NCI-H748 (cell line): ENCODE results near the gene NCAPG.

ENCODE experiments used
- DNase-seq: peaks from one replicate; lab custom pipeline; 2025; ENCODE audit not compliant: unreplicated experiment; lab: John Stamatoyannopoulos, UW

NCAPG gene

GRCh38 chr4:17810260-17811077, at the start of gene NCAPG, which contains the start of gene DCAF16:
NCAPG (plus strand) TSS chr4:17810979; CDS start chr4:17811078, 99 bp downstream.
DCAF16 (minus strand) TSS chr4:17810757; CDS start chr4:17804141, 6,616 bp downstream.
- DNase-seq = peak; percentile 98

GRCh38 chr4:17761062-17761461, 49.7 kb upstream of the NCAPG start:
- DNase-seq = no peak

- peak; percentile 4 for DNase-seq
These were observed 48.1 kb upstream of the NCAPG start for GRCh38 chr4:17762726-17763125.

DNA sequence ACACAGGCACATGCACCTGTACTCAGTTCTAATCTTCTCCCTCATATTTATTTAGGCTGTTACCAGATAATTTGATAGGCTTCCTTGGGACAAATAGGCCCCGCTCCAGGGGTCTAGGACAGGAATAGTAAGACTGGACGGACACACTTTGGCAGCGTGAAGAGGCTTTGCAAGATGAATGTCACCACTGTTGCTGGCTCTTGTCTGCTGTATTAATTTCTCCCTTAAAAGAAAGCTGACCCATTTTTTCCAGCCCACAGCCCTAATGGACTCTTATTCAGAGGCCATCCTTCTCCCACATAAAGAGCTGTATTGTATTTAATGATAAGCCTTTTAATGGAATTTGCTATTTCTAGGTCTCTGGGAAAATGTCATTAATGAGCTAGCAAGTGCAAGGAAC, 47.4 kb upstream of the NCAPG start:
- DNase-seq = no peak

- DNase-seq = no peak
These were observed 46.8 kb upstream of the NCAPG start for GRCh38 chr4:17763931-17764330.

DNA sequence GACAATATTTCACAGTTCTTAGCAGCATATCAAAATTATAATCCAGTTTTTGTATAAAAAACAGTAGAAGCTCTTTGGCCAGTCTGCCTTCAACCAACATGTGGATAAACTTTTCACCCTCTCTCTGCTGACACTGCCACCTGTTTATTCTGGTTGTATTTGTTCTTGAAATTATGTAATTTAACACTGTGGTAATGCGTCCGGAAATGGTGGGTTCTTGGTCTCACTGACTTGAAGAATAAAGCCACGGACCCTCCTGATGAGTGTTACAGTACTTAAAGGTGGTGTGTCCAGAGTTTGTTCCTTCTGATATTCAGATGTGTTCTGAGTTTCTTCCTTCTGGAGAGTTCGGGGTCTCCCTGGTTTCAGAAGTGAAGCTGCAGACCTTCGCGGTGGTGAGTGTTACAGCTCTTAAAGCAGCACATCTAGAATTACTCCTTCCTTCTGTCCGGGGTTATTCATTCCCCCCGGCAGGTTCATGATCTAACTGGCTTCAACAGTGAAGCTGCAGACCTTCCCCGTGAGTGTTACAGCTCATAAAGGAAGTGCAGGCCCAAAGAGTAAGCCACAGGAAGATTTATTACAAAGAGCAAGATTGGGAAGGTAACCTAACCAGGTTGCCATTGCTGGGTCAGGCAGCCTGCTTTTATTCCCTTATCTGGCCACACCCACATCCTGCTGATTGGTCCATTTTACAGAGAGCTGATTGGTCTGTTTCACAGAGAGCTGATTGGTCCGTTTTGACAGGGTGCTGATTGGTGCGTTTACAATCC, 45.1 kb upstream of the NCAPG start:
- DNase-seq = no peak

GRCh38 chr4:17766826-17767458, 43.8 kb upstream of the NCAPG start:
- no peak for DNase-seq

DNA sequence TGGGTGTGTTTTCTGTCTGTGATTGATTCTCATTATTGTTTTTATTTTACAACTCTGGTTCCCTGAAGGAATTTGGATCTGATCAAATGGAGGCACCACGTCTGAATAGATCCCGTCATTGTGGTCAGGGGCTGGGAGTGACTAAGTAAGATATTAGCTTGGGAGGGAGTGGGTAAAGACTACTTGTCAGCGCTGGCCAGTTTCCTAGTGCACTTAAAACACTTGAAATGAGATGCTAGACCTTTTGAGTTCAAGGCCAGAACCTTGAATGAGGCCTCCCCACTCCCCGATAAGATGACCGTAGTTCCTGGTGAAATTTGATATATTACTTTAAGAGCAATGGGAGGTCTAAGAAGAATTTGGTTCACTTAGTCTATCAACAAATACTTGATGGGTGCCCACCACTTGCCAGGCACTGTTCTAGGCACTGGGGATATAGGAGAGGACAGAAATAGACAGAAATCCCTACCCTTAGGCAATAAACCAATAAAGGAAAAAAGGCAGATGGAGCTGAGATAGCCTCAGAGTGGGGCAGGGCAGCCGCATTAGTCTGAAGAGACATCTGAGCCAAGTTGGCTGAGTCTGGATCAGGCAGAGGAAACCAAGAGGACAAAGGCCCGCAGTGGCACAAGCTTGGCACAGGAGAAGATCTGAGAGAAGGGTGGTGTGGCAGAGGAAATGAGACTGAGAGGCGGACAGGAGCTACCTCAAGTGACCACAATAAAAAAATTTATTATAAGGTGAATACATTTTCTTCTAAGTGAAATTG, 41.2 kb upstream of the NCAPG start:
- DNase-seq = no peak

DNA sequence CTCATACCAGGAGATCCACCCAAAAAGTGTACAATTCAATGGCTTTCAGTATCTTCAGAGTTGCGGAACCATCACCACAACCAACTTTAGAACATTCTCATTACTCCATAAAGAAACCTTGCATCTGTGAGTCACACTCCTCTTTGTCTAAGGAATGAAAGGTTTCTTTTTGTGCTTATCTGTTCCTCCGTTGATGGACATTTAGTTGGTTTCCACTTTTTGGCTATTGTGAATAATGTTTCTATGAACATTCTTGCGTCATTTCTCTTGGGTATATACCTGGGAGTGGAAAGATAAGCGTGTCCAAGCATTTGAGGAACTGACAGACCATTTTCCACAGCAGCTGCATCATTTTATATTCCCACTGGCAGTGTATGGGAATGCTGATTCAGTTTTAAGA, 39.9 kb upstream of the NCAPG start:
- no peak for DNase-seq

DNA sequence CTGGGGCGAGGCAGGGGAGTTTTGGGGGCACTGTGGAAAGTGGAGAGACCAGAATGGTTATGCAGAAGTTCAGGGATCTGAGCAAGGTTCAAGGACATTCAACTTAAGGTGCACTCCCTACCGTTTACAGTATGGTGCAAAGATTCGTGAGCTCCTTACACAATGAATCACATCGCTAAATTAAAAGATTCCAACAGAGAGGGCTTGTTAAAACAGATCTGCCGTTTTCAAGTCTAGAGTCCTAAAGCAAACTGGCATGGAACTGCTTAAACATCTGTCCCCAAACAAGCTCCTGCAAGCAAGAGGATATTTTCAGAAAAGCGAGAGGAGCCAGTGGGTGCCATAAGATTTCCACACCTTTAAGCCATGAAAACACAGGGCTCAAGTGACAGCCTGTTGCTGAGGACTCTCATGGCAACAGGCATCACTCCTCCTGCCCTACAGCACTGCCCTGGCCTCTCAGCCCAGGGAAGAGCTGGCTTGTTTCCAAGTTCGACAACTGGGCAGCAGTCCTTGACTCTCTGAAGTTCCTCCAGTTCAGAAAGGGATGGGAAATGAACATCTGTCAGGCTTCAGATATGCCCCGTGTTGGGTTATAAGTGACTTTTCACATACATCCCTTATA, 39.4 kb upstream of the NCAPG start:
- peak; percentile 33 for DNase-seq

GRCh38 chr4:17773135-17773698, 37.6 kb upstream of the NCAPG start:
- DNase-seq = no peak

GRCh38 chr4:17778431-17778830, 32.3 kb upstream of the NCAPG start:
- DNase-seq = no peak

GRCh38 chr4:17780501-17781299, 30.1 kb upstream of the NCAPG start:
- peak; percentile 78 for DNase-seq

DNA sequence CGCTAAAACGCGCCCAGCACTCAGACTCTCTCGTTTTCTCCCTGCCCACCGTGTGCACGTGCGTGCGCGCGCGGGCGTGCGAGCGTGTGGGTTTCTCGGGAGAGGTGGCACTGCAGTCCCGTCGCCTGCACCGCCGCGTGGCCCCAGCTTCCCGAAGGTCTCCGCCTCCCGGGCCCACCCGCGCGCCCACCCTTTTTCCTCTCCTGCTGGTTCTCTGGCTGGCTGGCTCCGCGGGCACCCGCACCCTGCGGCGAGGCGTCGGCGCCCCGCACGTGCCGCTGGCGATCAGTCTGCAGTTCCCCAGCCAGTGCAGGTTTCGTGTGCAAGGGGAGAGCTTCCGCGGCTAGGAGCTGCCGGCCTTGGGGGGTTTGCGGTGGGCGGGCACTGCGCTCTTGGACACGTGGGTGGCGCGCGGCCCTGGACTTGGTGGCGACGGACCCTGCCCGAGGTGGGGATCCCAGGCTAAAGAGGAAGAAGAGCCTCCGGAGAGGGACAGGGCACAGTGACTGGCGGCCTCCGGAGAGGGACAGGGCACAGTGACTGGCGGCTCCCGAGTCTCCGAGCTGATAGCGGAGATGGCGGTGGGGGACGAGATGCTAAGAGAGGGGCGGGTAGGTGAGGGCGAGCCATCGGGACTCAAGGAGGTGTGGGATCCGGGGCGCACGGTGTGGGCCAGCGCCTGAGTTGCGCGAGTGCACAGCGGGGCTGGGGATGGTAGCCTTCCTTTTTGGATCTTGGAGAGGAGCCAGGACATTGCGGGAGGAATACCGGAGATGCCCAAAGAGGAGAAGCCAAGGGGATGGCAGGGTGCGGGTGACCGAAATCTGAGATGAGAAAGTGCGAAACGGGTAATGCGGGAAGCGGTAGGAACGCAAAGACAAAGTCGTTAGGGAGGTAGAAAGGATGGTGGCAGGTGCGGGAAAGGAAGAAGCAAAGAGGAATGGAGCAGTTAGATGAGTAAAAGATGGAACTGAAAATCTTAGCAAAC, 29.2 kb upstream of the NCAPG start, which contains the start of gene FAM184B:
TSS of gene FAM184B (minus strand) at position 322 of the 988 bp plus-strand sequence. CDS start 322 bp downstream, outside the sequence.
- DNase-seq = peak; percentile 57

GRCh38 chr4:17785858-17786257, 24.9 kb upstream of the NCAPG start:
- DNase-seq = peak; percentile 16

GRCh38 chr4:17786567-17786966, 24.2 kb upstream of the NCAPG start:
- no peak for DNase-seq

GRCh38 chr4:17787315-17787714, 23.5 kb upstream of the NCAPG start:
- no peak for DNase-seq

DNA sequence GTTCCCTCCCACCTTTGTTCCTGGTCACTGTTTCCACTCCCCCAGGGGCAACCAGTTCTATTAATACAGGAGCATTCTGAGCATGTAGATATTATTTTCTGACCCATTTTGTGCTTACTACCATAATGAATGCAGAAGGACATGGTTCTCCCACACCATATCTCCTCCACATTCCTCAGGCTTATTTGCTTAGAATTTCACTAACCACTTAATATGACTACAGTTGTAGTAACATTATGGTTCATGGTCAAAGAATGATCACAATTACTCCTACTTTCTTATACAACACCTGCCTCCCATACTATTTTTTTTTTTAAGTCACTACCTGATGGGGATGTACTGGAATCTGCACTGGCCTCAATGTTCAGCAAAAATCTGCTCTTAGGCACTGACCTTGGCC, 21.8 kb upstream of the NCAPG start:
- DNase-seq = no peak
